Measurements from ENCODE around the gene ZNF70. TPM values are rescaled to one million over a fixed set of nuclear protein-coding genes. Genes with fewer than 3 reads are reported as not detected.
A peak's percentile ranks its signal among the peaks of the same experiment; 100 is the strongest.

ZNF70 gene
- 3.9 TPM for polyA plus RNA-seq (2013, experiment 1 of 2)
- 3.8 TPM for polyA plus RNA-seq (2013, experiment 2 of 2)

DNA sequence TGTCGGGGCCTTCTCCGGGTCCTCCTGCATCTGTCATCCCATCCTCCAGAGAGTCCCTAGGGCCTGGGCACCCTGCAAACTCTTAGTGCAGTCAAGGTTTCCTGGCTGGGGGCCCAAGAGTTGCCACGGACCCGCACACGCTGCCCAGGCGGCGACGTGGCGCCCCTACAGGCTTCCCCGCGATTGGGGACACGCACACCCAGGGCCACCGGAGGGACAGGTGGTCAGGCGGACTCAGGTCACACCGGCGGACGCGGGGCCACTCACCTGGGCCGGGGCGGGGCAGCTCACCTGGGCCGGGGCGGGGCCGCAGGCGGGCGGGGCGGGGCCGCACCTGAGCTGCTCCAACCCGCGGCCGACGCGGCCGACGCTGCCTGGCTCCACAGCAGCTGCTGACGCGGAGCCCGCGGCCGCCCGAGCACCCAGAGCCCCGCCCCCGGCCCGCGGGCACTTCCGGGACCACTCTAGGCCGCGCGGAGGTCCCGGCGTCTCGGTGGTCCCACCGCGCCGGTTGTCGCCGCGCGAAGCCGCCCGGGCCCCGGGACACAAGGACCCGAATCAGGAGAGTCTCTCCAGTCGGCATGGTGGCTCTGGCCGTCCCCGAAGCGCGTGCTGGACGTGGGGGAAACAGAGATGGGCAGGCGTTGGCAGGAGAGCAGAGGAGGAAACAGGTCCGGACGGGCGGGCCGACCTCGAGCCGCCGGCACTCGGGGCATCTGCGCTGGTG lies at the start of gene ZNF70:
ZNF70 (minus strand) TSS at position 399 of the 727 bp plus-strand sequence. CDS start 5,972 bp downstream, outside the sequence.
- Histone ChIP-seq H3K36me3 (ENCODE audit: control insufficient read depth, insufficient read depth, low read length) (peaks cover 10% of the 10 kb centered on the region), H3K4me3 (ENCODE audit: extremely low read depth, insufficient read depth, low read length, poor library complexity, severe bottlenecking) (peak within 1 kb of the TSS; percentile 89), H3K9me3 (ENCODE audit: control insufficient read depth, low read length) (no peaks in the 10 kb centered on the region), H3K27ac (ENCODE audit: low read depth, low read length, severe bottlenecking) (peak within 1 kb of the TSS; percentile 77), H3K4me1 (ENCODE audit: control insufficient read depth, insufficient read depth, low read length, poor library complexity, severe bottlenecking) (no peaks in the 10 kb centered on the region)
- WGBS, 2 experiments (ENCODE audit: insufficient coverage in 2 of 2): 1% methylated on average over 57 to 71 of the region's 78 CpGs

DNA sequence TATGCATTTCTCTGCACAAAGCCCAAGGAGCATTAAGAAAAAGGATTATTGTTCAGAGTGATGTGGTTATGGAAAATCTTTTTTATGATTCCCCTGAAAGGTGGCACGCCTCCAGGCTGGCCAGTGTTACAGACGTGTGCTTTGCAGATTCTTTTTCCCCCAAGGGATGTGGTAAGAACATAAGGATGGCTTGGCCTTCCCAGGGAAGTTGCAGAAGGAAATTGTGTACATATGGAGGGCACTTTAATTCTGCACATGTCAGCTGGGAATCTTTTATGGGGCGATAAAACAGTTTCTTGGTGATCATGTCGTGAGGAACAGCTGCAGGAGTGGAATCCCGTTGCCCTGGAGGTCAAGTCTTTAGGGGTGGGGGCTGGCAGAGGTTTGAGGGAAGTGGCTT lies 45.5 kb upstream of the ZNF70 start:
- H3K27ac ChIP-seq (ENCODE audit: low read depth, low read length, severe bottlenecking): no peak overlapping the region
- peaks cover 89% of the 10 kb centered on the region for H3K36me3 ChIP-seq (ENCODE audit: control insufficient read depth, insufficient read depth, low read length)
- H3K4me1 ChIP-seq (ENCODE audit: control insufficient read depth, insufficient read depth, low read length, poor library complexity, severe bottlenecking): no peaks in the 10 kb centered on the region
- H3K9me3 ChIP-seq (ENCODE audit: control insufficient read depth, low read length): no peaks in the 10 kb centered on the region
- no peak overlapping the region for H3K4me3 ChIP-seq (ENCODE audit: extremely low read depth, insufficient read depth, low read length, poor library complexity, severe bottlenecking)
- 100% methylated on average over 4 to 5 of the region's 5 CpGs for WGBS, 2 experiments (ENCODE audit: insufficient coverage in 2 of 2)

DNA sequence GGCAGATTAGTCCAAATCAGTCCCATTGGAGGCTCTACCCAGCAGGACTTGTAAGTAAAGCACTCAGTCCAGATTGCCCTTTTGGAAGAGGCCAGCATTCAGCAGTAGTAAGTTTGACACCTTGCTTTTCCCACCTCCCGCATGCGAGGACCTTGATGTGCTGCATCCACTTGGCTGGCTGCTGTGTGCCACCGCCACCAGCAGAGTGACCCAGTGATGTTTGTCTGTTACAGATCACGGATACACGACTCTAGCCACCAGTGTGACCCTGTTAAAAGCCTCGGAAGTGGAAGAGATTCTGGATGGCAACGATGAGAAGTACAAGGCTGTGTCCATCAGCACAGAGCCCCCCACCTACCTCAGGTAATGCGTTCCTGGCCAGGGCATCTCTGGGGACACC lies 42.4 kb upstream of the ZNF70 start:
- no peak overlapping the region for H3K27ac ChIP-seq (ENCODE audit: low read depth, low read length, severe bottlenecking)
- no peak overlapping the region for H3K4me3 ChIP-seq (ENCODE audit: extremely low read depth, insufficient read depth, low read length, poor library complexity, severe bottlenecking)
- 97 to 98% methylated on average over 6 to 7 of the region's 8 CpGs for WGBS, 2 experiments (ENCODE audit: insufficient coverage in 2 of 2)
- H3K36me3 ChIP-seq (ENCODE audit: control insufficient read depth, insufficient read depth, low read length): peaks cover 86% of the 10 kb centered on the region
- no peaks in the 10 kb centered on the region for H3K9me3 ChIP-seq (ENCODE audit: control insufficient read depth, low read length)
- peaks cover under 1% of the 10 kb centered on the region for H3K4me1 ChIP-seq (ENCODE audit: control insufficient read depth, insufficient read depth, low read length, poor library complexity, severe bottlenecking)

DNA sequence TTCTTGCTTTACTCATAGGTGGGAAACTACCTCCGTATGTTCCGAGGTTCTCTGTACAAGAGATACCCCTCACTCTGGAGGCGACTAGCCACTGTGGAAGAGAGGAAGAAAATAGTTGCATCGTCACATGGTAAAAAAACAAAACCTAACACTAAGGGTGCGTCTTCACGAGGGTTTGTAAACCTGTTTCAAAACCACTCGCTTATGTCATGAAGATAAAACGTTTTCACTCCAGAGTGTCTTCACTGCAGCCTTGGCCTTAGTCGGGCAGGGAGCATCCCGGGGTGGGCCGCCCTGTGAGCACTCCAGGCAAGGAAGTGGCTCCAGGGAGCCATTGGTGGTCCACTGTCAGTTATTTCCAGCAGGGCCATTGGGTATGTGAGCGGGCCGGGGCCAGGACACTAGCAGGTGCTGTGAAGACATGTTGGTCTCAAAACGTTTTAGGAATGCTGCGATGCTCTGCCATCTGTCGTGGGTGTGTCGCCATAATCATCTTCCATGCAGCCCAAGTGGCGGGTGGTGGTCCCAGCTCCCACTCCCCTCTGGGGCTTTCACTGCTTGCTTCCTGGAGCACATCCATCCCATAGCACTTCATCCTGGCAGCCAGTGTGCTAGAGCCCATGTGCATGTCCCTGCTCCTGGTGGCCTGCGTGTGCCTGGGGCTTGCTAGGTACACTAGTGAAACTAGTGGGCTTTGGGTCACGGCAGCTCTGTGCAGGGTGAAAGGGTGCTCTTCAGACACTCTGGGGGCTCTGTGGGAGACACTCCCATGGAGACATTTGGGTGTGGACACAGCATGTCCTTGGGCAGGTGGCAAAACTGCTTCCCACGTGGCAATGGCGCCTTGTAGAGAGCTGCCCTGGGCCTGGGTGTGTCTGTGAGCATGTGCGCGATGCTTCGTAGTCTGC lies 41.1 kb upstream of the ZNF70 start:
- H3K9me3 ChIP-seq (ENCODE audit: control insufficient read depth, low read length): no peaks in the 10 kb centered on the region
- WGBS, 2 experiments (ENCODE audit: insufficient coverage in 2 of 2): 97% methylated on average over 23 to 24 of the region's 25 CpGs
- H3K36me3 ChIP-seq (ENCODE audit: control insufficient read depth, insufficient read depth, low read length): peaks cover 80% of the 10 kb centered on the region
- peaks cover 5% of the 10 kb centered on the region for H3K4me1 ChIP-seq (ENCODE audit: control insufficient read depth, insufficient read depth, low read length, poor library complexity, severe bottlenecking)
- no peak overlapping the region for H3K4me3 ChIP-seq (ENCODE audit: extremely low read depth, insufficient read depth, low read length, poor library complexity, severe bottlenecking)
- no peak overlapping the region for H3K27ac ChIP-seq (ENCODE audit: low read depth, low read length, severe bottlenecking)

DNA sequence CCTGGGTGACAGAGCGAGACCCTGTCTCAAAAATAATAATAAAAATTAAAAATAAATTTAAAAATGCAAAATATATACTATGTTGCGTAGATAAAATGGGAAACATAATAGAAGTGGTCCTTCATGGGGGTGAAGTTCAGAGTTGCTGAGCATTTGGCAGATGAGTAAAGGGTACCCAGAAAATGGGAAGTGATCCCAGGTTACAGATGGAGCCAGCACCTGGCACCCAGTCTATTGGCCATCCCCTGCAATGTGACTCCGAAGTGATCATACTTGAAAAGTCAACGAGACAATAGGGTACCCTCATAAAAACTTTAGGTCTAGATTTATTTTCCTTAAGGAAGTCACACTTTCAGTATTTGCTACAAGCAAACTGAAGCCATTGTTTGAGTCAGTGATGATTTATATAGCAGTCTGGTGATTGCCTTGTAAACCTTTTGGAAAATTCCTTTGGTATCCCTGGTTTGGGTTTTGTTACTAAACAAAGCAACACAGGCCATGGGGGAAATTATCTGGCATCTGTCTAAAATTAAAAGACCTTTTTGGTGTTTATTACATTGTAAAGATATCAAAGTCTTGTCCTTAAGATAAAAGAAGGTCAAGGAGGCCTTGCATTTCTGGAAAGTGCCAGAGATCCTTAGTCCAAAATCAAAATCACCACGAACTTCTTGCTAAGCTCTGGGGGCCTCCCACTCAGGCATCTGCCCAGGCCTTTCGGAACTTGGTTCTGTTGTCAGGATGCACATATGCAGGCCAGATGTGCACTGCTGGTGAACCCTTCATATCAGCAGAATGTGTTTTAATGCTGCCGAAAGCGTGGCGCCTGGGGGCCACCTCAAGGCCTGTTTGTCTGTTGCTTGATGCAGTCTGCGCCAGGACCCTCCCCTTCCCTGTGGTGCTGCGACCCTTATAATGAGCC lies 40.2 kb upstream of the ZNF70 start:
- H3K4me3 ChIP-seq (ENCODE audit: extremely low read depth, insufficient read depth, low read length, poor library complexity, severe bottlenecking): no peak overlapping the region
- H3K27ac ChIP-seq (ENCODE audit: low read depth, low read length, severe bottlenecking): no peak overlapping the region
- 95% methylated on average over 8 to 9 of the region's 11 CpGs for WGBS, 2 experiments (ENCODE audit: insufficient coverage in 2 of 2)
- H3K9me3 ChIP-seq (ENCODE audit: control insufficient read depth, low read length): no peaks in the 10 kb centered on the region
- H3K4me1 ChIP-seq (ENCODE audit: control insufficient read depth, insufficient read depth, low read length, poor library complexity, severe bottlenecking): peaks cover 10% of the 10 kb centered on the region
- H3K36me3 ChIP-seq (ENCODE audit: control insufficient read depth, insufficient read depth, low read length): peaks cover 72% of the 10 kb centered on the region

DNA sequence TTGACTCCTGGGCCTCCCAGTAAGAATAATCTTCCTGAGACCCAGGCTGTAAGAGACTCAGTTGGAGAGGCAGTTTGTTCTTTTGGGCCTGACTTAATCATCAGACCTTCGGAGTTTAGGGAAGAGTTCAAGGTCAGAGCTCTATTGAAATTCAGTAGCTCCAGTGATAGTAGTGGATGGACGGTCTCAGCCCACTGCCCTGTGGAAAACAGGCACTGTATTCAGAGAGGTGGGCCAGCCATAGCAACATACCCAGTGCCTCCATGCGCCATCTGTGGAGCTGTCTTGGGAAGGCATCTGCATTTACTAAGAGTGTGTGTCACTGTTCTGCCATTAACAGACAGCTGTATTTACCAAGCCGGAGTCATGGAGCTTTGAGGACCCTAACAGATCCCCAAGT lies 38.7 kb upstream of the ZNF70 start:
- H3K27ac ChIP-seq (ENCODE audit: low read depth, low read length, severe bottlenecking): no peak overlapping the region
- H3K9me3 ChIP-seq (ENCODE audit: control insufficient read depth, low read length): no peaks in the 10 kb centered on the region
- H3K4me3 ChIP-seq (ENCODE audit: extremely low read depth, insufficient read depth, low read length, poor library complexity, severe bottlenecking): peak overlapping the region; percentile 11
- H3K4me1 ChIP-seq (ENCODE audit: control insufficient read depth, insufficient read depth, low read length, poor library complexity, severe bottlenecking): peaks cover 11% of the 10 kb centered on the region
- 89 to 94% methylated on average over 2 to 4 of the region's 4 CpGs for WGBS, 2 experiments (ENCODE audit: insufficient coverage in 2 of 2)
- H3K36me3 ChIP-seq (ENCODE audit: control insufficient read depth, insufficient read depth, low read length): peaks cover 59% of the 10 kb centered on the region

DNA sequence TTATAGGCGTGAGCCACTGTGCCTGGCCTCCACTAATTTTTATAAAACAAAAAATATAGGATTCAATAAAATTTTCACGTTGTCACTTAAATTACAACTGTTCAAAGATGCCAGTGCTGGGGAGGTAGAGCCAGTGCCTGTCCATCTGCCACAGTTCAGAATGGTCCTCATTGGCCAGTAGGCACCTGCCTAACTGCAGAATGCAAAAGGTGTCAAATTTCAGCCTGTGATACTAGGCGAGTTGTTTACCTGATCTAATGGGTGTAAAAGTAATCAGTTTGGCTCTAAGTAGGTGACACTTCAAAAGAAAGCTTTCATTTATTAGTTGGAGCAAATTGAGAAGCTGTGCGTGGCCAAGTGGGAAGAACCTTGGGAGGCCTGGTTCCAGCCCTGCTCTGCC lies 38.2 kb upstream of the ZNF70 start:
- Histone ChIP-seq H3K4me3 (ENCODE audit: extremely low read depth, insufficient read depth, low read length, poor library complexity, severe bottlenecking) (peak overlapping the region; percentile 11), H3K4me1 (ENCODE audit: control insufficient read depth, insufficient read depth, low read length, poor library complexity, severe bottlenecking) (peaks cover 11% of the 10 kb centered on the region), H3K27ac (ENCODE audit: low read depth, low read length, severe bottlenecking) (no peak overlapping the region), H3K9me3 (ENCODE audit: control insufficient read depth, low read length) (no peaks in the 10 kb centered on the region), H3K36me3 (ENCODE audit: control insufficient read depth, insufficient read depth, low read length) (peaks cover 53% of the 10 kb centered on the region)
- WGBS, 2 experiments (ENCODE audit: insufficient coverage in 2 of 2): 77 to 84% methylated on average over 4 of the region's 4 CpGs

DNA sequence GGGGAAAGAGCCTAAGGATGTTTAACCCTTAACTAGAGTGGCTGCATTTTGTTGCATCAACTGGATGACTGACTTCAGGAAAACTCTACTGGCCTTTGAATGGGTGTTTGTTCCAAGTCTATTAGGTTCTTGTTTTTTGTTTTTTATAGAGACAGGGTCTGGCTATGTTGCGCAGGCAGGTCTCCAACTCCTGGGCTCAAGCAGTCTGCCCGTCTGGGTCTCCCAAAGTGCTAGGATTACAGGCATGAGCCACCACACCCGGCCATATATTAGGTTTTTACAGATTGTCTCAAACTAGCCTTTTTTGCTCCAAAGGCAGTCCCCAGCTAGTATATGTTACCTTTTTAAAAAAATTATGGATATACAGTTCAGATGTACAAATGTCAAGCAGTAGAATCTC lies 37.0 kb upstream of the ZNF70 start:
- peaks cover 43% of the 10 kb centered on the region for H3K36me3 ChIP-seq (ENCODE audit: control insufficient read depth, insufficient read depth, low read length)
- no peaks in the 10 kb centered on the region for H3K9me3 ChIP-seq (ENCODE audit: control insufficient read depth, low read length)
- H3K27ac ChIP-seq (ENCODE audit: low read depth, low read length, severe bottlenecking): peak overlapping the region; percentile 100
- H3K4me3 ChIP-seq (ENCODE audit: extremely low read depth, insufficient read depth, low read length, poor library complexity, severe bottlenecking): peak overlapping the region; percentile 76
- peaks cover 11% of the 10 kb centered on the region for H3K4me1 ChIP-seq (ENCODE audit: control insufficient read depth, insufficient read depth, low read length, poor library complexity, severe bottlenecking)
- 63 to 79% methylated on average over 2 of the region's 3 CpGs for WGBS, 2 experiments (ENCODE audit: insufficient coverage in 2 of 2)

DNA sequence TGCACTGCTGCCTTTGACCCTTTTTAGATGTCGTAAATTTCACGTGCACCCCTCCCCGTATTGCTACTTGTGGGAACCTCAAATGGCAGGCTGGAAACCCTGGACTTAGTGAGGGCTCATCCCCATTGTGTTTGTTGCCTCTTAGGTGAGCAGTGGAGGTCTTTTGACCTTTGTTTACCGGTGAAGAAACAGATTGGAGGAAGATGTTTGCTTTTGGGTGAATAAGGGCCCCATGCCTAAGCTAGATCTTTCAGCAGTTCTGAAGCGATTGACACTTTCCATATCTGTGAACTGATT lies 36.6 kb upstream of the ZNF70 start:
- Histone ChIP-seq H3K4me3 (ENCODE audit: extremely low read depth, insufficient read depth, low read length, poor library complexity, severe bottlenecking) (peak overlapping the region; percentile 76), H3K36me3 (ENCODE audit: control insufficient read depth, insufficient read depth, low read length) (peaks cover 40% of the 10 kb centered on the region), H3K27ac (ENCODE audit: low read depth, low read length, severe bottlenecking) (peak overlapping the region; percentile 100), H3K4me1 (ENCODE audit: control insufficient read depth, insufficient read depth, low read length, poor library complexity, severe bottlenecking) (peaks cover 11% of the 10 kb centered on the region), H3K9me3 (ENCODE audit: control insufficient read depth, low read length) (no peaks in the 10 kb centered on the region)
- WGBS, 2 experiments (ENCODE audit: insufficient coverage in 2 of 2): 10 to 17% methylated on average over 2 to 5 of the region's 5 CpGs

Measured in mesodermal cell (in vitro differentiated cells).